ENCODE data around the gene PPBP.

DNA sequence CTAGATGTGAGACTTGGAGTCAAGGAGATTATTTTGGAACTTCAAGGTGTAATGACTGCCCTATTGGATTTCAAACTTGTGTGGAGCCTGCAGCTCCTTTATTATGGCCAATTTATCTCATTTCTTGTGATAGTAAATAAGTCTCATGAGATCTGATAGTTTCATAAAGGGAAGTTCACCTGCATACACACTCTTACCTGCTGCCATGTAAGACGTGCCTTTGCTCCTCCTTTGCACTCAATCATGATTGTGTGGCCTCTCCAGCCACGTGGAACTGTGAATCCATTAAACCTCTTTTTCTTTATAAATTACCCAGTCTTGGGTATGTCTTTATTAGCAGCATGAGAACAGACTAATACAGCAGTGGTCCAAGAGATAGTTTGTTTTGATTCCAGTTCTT, 25.3 kb downstream of the PPBP start:
- TF ChIP-seq EZH2 (IDR thresholded peaks at IDR 0.05; ENCODE audit: borderline replicate concordance, low read depth, low read length, severe bottlenecking) (no peak), CTCF (IDR thresholded peaks at IDR 0.05; ENCODE audit: borderline replicate concordance, extremely low read depth, low read length, poor library complexity, severe bottlenecking) (no peak)

Data from DND-41 (cell line).